ENCODE measurements around the gene GJA10.

The GJA10 gene

GRCh38 chr6:89927791-89928550, 33.7 kb downstream of the GJA10 start:
- Histone ChIP-seq H3K9me3 (ENCODE audit: control insufficient read depth, insufficient read depth, low read length) (no peaks in the 10 kb centered on the region), H3K4me1 (ENCODE audit: insufficient read depth, low read length) (peaks cover 4% of the 10 kb centered on the region; the same call in 1 of the 2 replicates), H3K36me3 (ENCODE audit: insufficient read depth, low read length) (no peaks in the 10 kb centered on the region), H3K9ac (ENCODE audit: low read depth, low read length) (no peak overlapping the region)

- Histone ChIP-seq H3K4me1 (ENCODE audit: insufficient read depth, low read length) (peaks cover 4% of the 10 kb centered on the region; the same call in 1 of the 2 replicates), H3K9ac (ENCODE audit: low read depth, low read length) (no peak overlapping the region), H3K9me3 (ENCODE audit: control insufficient read depth, insufficient read depth, low read length) (no peaks in the 10 kb centered on the region), H3K36me3 (ENCODE audit: insufficient read depth, low read length) (no peaks in the 10 kb centered on the region)
Observed at GRCh38 chr6:89928604-89929003, 34.3 kb downstream of the GJA10 start.

- no peaks in the 10 kb centered on the region for H3K9me3 ChIP-seq (ENCODE audit: control insufficient read depth, insufficient read depth, low read length)
- no peaks in the 10 kb centered on the region for H3K36me3 ChIP-seq (ENCODE audit: insufficient read depth, low read length)
- no peak overlapping the region for H3K9ac ChIP-seq (ENCODE audit: low read depth, low read length)
- H3K4me1 ChIP-seq (ENCODE audit: insufficient read depth, low read length), result peaks cover 4% of the 10 kb centered on the region; the same call in 1 of the 2 replicates
Observed at GRCh38 chr6:89930789-89931188, 36.5 kb downstream of the GJA10 start.

- H3K36me3 ChIP-seq (ENCODE audit: insufficient read depth, low read length), result no peaks in the 10 kb centered on the region
Observed at GRCh38 chr6:89932245-89932802, 38.1 kb downstream of the GJA10 start.

GRCh38 chr6:89934685-89935366, 40.6 kb downstream of the GJA10 start:
- no peaks in the 10 kb centered on the region for H3K36me3 ChIP-seq (ENCODE audit: insufficient read depth, low read length)
- H3K9me3 ChIP-seq (ENCODE audit: control insufficient read depth, insufficient read depth, low read length), result no peaks in the 10 kb centered on the region
- no peak overlapping the region for H3K9ac ChIP-seq (ENCODE audit: low read depth, low read length)
- peaks cover under 1% of the 10 kb centered on the region; the same call in 1 of the 2 replicates for H3K4me1 ChIP-seq (ENCODE audit: insufficient read depth, low read length)

More at GRCh38 chr6:89932245-89932802, 38.1 kb downstream of the GJA10 start:
- Histone ChIP-seq H3K4me1 (ENCODE audit: insufficient read depth, low read length) (peaks cover 4% of the 10 kb centered on the region; the same call in 1 of the 2 replicates), H3K9ac (ENCODE audit: low read depth, low read length) (no peak overlapping the region), H3K9me3 (ENCODE audit: control insufficient read depth, insufficient read depth, low read length) (no peaks in the 10 kb centered on the region)

DNA sequence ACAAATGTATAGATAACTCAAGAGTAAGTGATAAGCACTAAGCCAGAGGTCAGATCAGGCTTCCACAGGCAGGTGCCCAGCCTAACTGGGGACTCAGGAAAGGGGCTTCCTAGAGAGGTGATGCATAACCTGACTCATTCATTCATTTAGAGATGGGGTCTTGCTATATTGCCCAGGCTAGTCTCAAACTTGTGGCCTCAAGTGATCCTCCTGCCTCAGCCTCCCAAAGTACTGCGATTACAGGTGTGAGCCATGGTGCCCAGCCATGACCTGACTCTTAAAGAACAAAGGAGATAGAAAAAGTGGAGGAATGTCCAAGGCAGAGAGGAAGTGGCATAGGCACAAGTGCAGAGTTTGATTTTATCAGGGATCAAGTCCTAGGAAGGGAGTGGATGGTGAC, 41.9 kb downstream of the GJA10 start:
- Histone ChIP-seq H3K4me1 (ENCODE audit: insufficient read depth, low read length) (no peaks in the 10 kb centered on the region; the same call in 1 of the 2 replicates), H3K9me3 (ENCODE audit: control insufficient read depth, insufficient read depth, low read length) (no peaks in the 10 kb centered on the region), H3K36me3 (ENCODE audit: insufficient read depth, low read length) (no peaks in the 10 kb centered on the region), H3K9ac (ENCODE audit: low read depth, low read length) (no peak overlapping the region)

GRCh38 chr6:89938014-89938413, 43.7 kb downstream of the GJA10 start:
- no peak overlapping the region for H3K9ac ChIP-seq (ENCODE audit: low read depth, low read length)
- no peaks in the 10 kb centered on the region; the same call in 1 of the 2 replicates for H3K4me1 ChIP-seq (ENCODE audit: insufficient read depth, low read length)
- H3K9me3 ChIP-seq (ENCODE audit: control insufficient read depth, insufficient read depth, low read length), result no peaks in the 10 kb centered on the region
- no peaks in the 10 kb centered on the region for H3K36me3 ChIP-seq (ENCODE audit: insufficient read depth, low read length)

DNA sequence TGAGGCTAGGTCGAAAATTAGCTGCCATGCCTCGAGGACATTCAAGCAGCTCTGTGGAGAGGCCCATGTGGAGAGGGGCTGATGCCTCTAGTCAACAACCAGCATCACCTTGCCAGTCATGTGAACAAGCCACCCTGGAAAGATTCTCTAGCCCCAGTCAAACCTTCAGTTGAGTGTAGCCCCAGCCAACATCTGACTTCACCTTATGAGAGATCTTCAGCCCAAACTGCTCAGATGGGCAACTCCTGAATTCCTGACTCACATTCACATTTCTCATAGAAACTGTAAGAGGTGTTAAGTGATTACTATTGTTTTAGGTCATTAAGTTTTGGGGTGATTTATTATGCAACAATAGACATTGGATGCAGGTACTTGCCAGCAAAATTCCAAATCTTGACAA, 44.9 kb downstream of the GJA10 start:
- Histone ChIP-seq H3K36me3 (ENCODE audit: insufficient read depth, low read length) (no peaks in the 10 kb centered on the region), H3K4me1 (ENCODE audit: insufficient read depth, low read length) (no peaks in the 10 kb centered on the region; the same call in 1 of the 2 replicates), H3K9ac (ENCODE audit: low read depth, low read length) (no peak overlapping the region), H3K9me3 (ENCODE audit: control insufficient read depth, insufficient read depth, low read length) (no peaks in the 10 kb centered on the region)

DNA sequence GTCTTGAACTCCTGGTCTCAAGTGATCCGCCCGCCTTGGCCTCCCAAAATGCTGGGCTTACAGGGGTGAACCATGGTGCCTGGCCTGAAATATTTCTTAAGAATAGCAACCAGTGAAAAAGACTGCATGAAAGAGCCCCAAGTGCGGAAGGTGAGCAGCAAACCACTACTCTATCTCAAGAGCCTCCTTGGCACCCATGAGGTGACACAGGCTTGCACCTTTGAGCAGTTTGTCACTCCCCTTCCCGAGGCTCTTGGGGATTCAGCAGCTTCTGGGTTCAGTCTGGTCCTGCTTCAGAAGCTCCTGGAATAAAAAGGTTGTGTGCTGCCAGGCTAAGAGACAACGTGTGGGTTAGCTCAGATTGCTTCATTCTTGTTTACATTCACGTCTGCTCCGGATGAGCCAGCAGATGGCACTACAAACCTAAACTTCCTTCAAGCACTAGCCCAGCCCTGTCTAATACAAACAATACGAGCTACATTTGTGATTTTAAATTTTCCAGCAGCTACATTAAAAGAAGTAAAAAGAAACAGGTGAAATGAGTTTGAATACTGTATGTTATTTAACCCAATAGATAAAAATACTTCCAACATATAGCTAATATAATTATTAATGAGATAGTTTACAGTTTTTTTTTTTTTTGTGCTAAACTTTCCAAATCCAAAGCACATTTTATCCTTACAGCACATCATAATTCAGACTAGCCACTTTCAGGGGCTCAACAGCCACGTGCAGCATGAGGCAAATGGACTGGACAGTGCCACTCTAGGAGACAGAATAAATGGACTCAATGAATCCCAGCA, 46.2 kb downstream of the GJA10 start:
- Histone ChIP-seq H3K4me1 (ENCODE audit: insufficient read depth, low read length) (no peaks in the 10 kb centered on the region; the same call in 1 of the 2 replicates), H3K36me3 (ENCODE audit: insufficient read depth, low read length) (no peaks in the 10 kb centered on the region), H3K9ac (ENCODE audit: low read depth, low read length) (no peak overlapping the region), H3K9me3 (ENCODE audit: control insufficient read depth, insufficient read depth, low read length) (no peaks in the 10 kb centered on the region)

DNA sequence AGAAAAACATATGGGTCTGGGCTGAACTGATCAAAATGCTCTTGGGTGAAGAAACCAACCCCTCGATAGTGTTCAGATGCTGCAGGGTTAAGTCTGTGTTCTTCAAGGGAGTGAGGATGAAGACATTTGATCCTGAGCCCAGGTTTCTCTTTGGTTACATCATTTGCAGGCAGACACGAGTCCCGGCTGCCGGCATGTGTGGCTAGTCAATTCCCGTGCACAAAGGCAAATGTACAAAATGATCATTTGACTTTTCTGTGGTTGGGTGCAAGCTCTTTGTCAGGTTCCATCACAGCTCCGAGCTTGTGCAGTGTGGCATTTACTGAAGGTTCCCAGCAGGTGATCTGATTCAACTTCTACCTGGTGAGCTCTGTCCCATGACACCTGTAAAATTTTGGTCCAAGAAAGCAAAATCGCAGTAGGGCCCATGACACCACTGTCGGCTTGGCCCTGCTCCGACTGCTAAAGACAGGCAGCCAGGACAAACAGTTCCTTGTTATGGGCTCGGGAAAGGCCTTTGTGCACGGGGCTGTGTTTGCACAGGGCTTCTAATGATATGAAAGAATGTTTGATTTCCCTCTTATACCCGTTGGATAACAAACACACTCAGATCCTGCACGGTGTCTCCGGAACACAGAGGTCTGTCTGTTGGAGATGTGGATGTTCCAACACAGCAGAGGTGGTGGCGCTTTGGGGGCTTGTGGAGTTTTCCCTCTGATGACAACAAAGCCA, 46.9 kb downstream of the GJA10 start:
- Histone ChIP-seq H3K9me3 (ENCODE audit: control insufficient read depth, insufficient read depth, low read length) (no peaks in the 10 kb centered on the region), H3K4me1 (ENCODE audit: insufficient read depth, low read length) (no peaks in the 10 kb centered on the region; the same call in 1 of the 2 replicates), H3K9ac (ENCODE audit: low read depth, low read length) (no peak overlapping the region), H3K36me3 (ENCODE audit: insufficient read depth, low read length) (no peaks in the 10 kb centered on the region)

DNA sequence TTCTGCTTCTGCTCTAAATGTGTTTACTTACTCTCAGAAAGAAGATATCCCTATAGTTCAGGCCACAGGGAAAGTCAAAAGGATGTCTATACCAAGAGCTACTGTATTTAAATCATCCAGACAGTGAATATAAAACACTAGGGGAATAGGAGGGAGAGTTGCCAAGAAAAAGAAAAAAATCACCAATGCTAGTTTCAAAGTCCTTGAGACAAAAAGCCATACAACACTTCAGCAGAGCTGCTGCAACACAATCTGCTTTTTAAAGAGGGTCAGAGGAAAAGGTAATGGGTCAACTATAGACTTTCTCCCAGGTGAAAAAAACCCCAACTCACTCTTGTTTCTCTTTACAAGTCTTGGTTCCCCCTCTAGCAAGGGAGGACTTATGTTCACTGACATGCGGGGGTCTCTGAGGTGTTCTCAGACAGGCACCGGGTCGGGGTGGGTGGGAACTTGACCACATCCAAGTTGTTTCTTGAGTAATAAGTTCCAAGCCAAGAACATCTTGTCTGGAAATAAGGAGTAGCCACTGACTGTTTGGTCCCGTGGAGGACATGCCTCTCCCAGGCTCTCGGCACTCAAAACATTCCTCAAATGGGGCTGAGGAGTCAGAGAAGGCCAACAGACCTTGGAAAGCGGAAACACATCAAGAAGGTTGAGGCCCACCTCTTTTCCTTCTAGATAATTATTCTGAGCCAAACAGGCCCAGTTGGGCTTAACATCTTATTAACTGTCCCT, 47.7 kb downstream of the GJA10 start:
- H3K36me3 ChIP-seq (ENCODE audit: insufficient read depth, low read length), result no peaks in the 10 kb centered on the region
- H3K4me1 ChIP-seq (ENCODE audit: insufficient read depth, low read length), result no peaks in the 10 kb centered on the region; the same call in 1 of the 2 replicates
- H3K9me3 ChIP-seq (ENCODE audit: control insufficient read depth, insufficient read depth, low read length), result no peaks in the 10 kb centered on the region
- no peak overlapping the region for H3K9ac ChIP-seq (ENCODE audit: low read depth, low read length)

DNA sequence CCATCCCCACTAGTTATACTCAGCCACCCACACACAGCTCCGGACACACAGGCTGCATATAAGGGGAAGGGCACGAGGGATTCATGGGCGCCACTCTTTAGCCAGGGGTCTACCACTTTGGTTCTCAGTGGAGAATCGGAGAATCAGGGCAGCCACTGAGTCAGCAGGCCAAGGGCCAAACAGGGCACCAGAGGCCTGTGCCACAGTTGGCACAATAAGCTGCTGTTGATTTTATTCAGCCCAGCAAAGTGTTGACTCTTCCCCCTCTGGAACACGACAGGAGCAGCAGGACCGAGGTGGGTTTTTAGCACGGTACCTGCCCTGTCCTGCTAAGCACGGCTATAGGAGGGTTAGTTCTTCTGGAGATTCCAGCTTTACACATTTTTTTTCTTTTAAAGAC, 48.3 kb downstream of the GJA10 start:
- Histone ChIP-seq H3K9ac (ENCODE audit: low read depth, low read length) (no peak overlapping the region), H3K9me3 (ENCODE audit: control insufficient read depth, insufficient read depth, low read length) (no peaks in the 10 kb centered on the region), H3K36me3 (ENCODE audit: insufficient read depth, low read length) (no peaks in the 10 kb centered on the region), H3K4me1 (ENCODE audit: insufficient read depth, low read length) (no peaks in the 10 kb centered on the region; the same call in 1 of the 2 replicates)

GRCh38 chr6:89944181-89944755, 50.0 kb downstream of the GJA10 start:
- no peak overlapping the region for H3K9ac ChIP-seq (ENCODE audit: low read depth, low read length)
- H3K4me1 ChIP-seq (ENCODE audit: insufficient read depth, low read length), result no peaks in the 10 kb centered on the region; the same call in 1 of the 2 replicates
- H3K36me3 ChIP-seq (ENCODE audit: insufficient read depth, low read length), result no peaks in the 10 kb centered on the region
- no peaks in the 10 kb centered on the region for H3K9me3 ChIP-seq (ENCODE audit: control insufficient read depth, insufficient read depth, low read length)
